ENCODE measurements around the gene PTPN14. TPM values are rescaled to one million over a fixed set of nuclear protein-coding genes. Genes with fewer than 3 reads are reported as not detected.

The PTPN14 gene
- total and polyA plus RNA-seq, 2 donors from 2014 or later: 5.1 to 87.2 TPM

GRCh38 chr1:214338212-214338611 is 213.2 kb downstream of the PTPN14 start:
- intact Hi-C loops (cut with DNase I): no loop called here
- no peak for TF ChIP-seq CTCF (IDR thresholded peaks at IDR 0.05; ENCODE audit: borderline replicate concordance, extremely low read depth, insufficient read depth)
- Histone ChIP-seq H3K4me1 (ENCODE audit: control insufficient read depth in 2 of 3, insufficient read depth in 2 of 3, low read depth in 1 of 3, low read length in 3 of 3) (peaks cover 0 to 4% (median 0%) of the 10 kb centered on the region in 3 donors), H3K27me3 (ENCODE audit: control insufficient read depth, insufficient read depth, low read length) (no peaks in the 10 kb centered on the region), H3K9ac (ENCODE audit: low read length in 3 of 3) (no peak overlapping the region), H3K4me3 (ENCODE audit: low read length in 3 of 3) (no peak overlapping the region), H3K36me3 (ENCODE audit: control insufficient read depth in 2 of 3, insufficient read depth in 3 of 3, low read length in 3 of 3) (no peaks in the 10 kb centered on the region), H3K9me3 (ENCODE audit: control insufficient read depth in 2 of 3, insufficient read depth in 1 of 3, low read length in 3 of 3) (no peaks in the 10 kb centered on the region), H3K27ac (ENCODE audit: low read depth in 2 of 2, low read length in 2 of 2) (no peak overlapping the region)
- DNase-seq (no peak), FAIRE-seq (no peak)

- no peaks in the 10 kb centered on the region for H3K36me3 ChIP-seq (ENCODE audit: control insufficient read depth in 2 of 3, insufficient read depth in 3 of 3, low read length in 3 of 3)
- peaks cover 0 to 4% (median 0%) of the 10 kb centered on the region in 3 donors for H3K4me1 ChIP-seq (ENCODE audit: control insufficient read depth in 2 of 3, insufficient read depth in 2 of 3, low read depth in 1 of 3, low read length in 3 of 3)
- TF ChIP-seq CTCF (IDR thresholded peaks at IDR 0.05; ENCODE audit: borderline replicate concordance, extremely low read depth, insufficient read depth): no peak
- no peaks in the 10 kb centered on the region for H3K9me3 ChIP-seq (ENCODE audit: control insufficient read depth in 2 of 3, insufficient read depth in 1 of 3, low read length in 3 of 3)
- no peak overlapping the region for H3K4me3 ChIP-seq (ENCODE audit: low read length in 3 of 3)
- intact Hi-C loops (cut with DNase I): no loop called here
- no peak for FAIRE-seq
- DNase-seq: peak in 3 of 5 donors; percentile 54 to 57 (median 55)
- H3K27me3 ChIP-seq (ENCODE audit: control insufficient read depth, insufficient read depth, low read length): no peaks in the 10 kb centered on the region
- H3K9ac ChIP-seq (ENCODE audit: low read length in 3 of 3): no peak overlapping the region
- H3K27ac ChIP-seq (ENCODE audit: low read depth in 2 of 2, low read length in 2 of 2): no peak overlapping the region
Measured at GRCh38 chr1:214337511-214337910, 213.9 kb downstream of the PTPN14 start.

- Histone ChIP-seq H3K36me3 (ENCODE audit: control insufficient read depth in 2 of 3, insufficient read depth in 3 of 3, low read length in 3 of 3) (no peaks in the 10 kb centered on the region), H3K9me3 (ENCODE audit: control insufficient read depth in 2 of 3, insufficient read depth in 1 of 3, low read length in 3 of 3) (no peaks in the 10 kb centered on the region), H3K27ac (ENCODE audit: low read depth in 2 of 2, low read length in 2 of 2) (no peak overlapping the region), H3K9ac (ENCODE audit: low read length in 3 of 3) (no peak overlapping the region), H3K4me3 (ENCODE audit: low read length in 3 of 3) (no peak overlapping the region), H3K27me3 (ENCODE audit: control insufficient read depth, insufficient read depth, low read length) (no peaks in the 10 kb centered on the region), H3K4me1 (ENCODE audit: control insufficient read depth in 2 of 3, insufficient read depth in 2 of 3, low read depth in 1 of 3, low read length in 3 of 3) (peaks cover 0 to 4% (median 0%) of the 10 kb centered on the region in 3 donors)
- no peak for TF ChIP-seq CTCF (IDR thresholded peaks at IDR 0.05; ENCODE audit: borderline replicate concordance, extremely low read depth, insufficient read depth)
- DNase-seq (no peak), FAIRE-seq (no peak)
- intact Hi-C loops (cut with DNase I): no loop called here
Measured at GRCh38 chr1:214337015-214337414, 214.4 kb downstream of the PTPN14 start.

- H3K4me1 ChIP-seq (ENCODE audit: control insufficient read depth in 2 of 3, insufficient read depth in 2 of 3, low read depth in 1 of 3, low read length in 3 of 3): peaks cover 0 to 4% (median 0%) of the 10 kb centered on the region in 3 donors
- no peaks in the 10 kb centered on the region for H3K9me3 ChIP-seq (ENCODE audit: control insufficient read depth in 2 of 3, insufficient read depth in 1 of 3, low read length in 3 of 3)
- H3K4me3 ChIP-seq (ENCODE audit: low read length in 3 of 3): no peak overlapping the region
- H3K9ac ChIP-seq (ENCODE audit: low read length in 3 of 3): no peak overlapping the region
- intact Hi-C loops (cut with DNase I): no loop called here
- FAIRE-seq (no peak), DNase-seq (no peak)
- no peak overlapping the region for H3K27ac ChIP-seq (ENCODE audit: low read depth in 2 of 2, low read length in 2 of 2)
- H3K27me3 ChIP-seq (ENCODE audit: control insufficient read depth, insufficient read depth, low read length): no peaks in the 10 kb centered on the region
- H3K36me3 ChIP-seq (ENCODE audit: control insufficient read depth in 2 of 3, insufficient read depth in 3 of 3, low read length in 3 of 3): no peaks in the 10 kb centered on the region
- TF ChIP-seq CTCF (IDR thresholded peaks at IDR 0.05; ENCODE audit: borderline replicate concordance, extremely low read depth, insufficient read depth): no peak
Measured at GRCh38 chr1:214335567-214335966, 215.8 kb downstream of the PTPN14 start.

All from kidney (tissue), 14 donors.